OCI-M2 (cell line): ENCODE data around the gene SNX30.

Experiments
- DNase-seq: peaks from one replicate; lab custom pipeline; 2025; ENCODE audit not compliant: unreplicated experiment; lab: John Stamatoyannopoulos, UW

SNX30 gene

DNA sequence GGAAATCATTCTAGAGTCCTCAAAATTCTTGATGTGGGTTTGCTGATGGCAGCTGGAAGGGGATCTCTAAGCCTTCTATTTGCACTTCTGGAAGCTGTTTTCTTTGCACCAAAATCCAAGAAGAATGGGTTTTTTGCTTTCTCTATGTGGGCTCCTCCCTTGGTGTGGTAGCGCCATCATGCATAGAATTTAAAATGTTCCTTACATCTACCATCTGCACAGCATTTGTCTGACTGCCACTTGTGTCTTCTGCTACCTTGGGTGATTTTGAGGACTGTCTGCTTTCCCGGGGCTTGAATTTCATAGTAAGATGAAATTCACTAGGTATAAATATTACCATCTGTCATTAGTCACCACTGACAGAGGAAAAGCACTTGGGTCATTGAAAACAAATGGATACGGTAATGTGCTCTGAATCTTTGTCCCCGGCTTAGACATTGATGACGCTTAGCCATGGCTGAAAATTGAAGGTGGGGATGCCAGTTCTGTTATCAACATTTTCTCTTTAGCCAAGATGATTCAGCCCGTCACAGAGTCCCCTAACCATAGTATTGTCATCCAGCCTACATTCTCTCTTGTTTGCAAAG lies 30.0 kb downstream of the SNX30 start:
- no peak for DNase-seq

- DNase-seq: no peak
Observed at GRCh38 chr9:112782218-112782617, 31.7 kb downstream of the SNX30 start.

- no peak for DNase-seq
Observed at GRCh38 chr9:112783551-112783954, 33.0 kb downstream of the SNX30 start.

GRCh38 chr9:112784020-112784785 lies 33.6 kb downstream of the SNX30 start:
- no peak for DNase-seq

GRCh38 chr9:112785986-112786385 lies 35.4 kb downstream of the SNX30 start:
- DNase-seq: no peak

GRCh38 chr9:112786829-112787520 lies 36.4 kb downstream of the SNX30 start:
- no peak for DNase-seq

DNA sequence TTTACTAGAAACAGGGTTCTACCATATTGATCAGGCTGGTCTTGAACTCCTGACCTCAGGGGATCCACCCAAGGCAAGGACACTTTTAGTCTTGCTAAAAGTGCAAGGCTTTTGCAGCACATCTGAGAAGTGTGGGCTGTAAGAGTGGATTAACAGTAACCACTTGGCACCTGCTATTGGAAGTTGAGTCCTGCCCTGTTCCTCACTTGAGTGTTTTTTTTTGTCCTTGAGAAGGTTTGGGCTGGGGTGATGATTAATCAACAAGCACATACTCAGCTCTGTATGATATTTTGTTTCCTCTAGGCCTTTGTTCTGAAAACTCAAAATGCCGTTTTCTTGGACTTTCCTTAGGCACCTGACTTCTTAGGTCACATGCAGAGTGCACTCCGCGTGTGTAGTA lies 37.4 kb downstream of the SNX30 start:
- no peak for DNase-seq

DNA sequence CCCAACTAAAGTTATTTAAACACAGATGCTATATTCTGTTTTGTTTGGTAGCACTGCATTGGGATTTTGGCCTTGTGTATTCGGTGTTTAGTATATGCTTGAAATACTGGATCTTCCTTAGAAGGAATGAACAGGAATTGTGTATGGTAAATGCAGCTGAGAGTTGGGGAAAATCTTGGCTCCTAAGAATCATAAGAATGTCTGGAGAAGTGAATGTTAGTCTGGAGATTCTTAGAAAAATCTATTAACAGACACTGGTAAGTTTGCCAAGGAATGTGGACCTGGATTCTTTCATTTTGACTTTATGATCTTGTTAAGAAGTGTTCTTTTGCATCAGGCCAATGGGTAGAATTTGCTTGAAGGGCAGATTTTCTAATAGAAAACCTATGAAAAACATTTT lies 38.9 kb downstream of the SNX30 start:
- DNase-seq: no peak

DNA sequence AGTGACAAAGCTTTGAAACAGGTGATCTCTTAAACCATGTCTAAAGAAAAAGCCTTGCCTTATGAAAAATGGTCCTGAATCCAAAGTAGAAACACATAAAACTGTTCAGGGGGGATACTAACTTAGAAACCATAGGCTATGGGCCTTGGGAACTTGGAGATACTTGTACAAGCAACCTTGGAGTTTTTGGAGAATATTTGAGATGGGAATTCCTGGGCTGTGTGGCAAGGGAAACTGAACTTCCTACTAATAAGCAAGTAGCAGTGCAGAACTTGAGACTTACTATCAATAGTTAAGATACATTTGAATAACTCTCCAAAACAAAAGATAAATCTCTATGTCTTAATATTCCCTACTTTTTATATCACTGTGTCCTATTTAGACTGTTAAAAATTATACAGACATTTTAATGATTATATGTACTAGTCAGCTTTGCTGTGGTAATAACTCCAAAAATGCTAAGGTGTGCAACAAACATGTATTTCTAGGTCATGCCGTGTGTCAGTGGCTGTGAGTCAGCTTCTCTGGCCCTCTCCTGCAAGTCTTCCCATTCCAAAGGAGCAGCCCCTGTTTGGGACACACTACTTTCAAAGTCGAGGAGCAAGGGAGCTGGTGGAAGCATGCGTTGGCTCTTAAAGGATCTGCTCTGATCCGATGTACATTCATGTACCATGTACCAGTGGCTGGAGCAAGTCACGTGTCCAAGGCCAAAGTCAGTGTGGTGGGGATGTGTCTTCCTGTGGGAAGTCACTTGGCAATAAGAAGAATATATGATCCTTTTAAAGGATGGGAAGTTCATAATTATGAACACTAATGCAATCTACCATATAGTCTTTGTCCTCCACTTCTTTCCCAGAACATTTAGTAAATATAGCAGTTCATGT lies 39.6 kb downstream of the SNX30 start:
- no peak for DNase-seq

DNA sequence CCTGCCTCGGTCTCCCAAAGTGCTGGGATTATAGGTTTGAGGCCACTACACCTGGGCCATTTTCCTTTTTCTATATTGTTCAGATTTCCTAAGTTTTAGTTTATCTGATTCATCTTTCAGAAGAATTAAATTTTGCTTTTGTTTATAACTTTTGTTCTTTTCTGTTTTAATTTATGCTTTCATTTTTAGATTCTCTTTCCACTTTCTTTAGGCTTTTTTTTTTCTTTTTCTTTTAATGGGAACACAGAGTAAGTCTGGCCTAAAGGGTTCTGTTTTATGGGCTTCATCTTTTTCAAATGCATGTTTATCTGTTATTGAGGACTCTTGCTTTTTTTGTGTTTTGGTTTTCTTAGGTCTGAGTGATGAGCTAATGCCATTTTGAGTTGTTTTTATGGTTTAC lies 42.1 kb downstream of the SNX30 start:
- DNase-seq: no peak

- no peak for DNase-seq
Observed at GRCh38 chr9:112793213-112793810, 42.8 kb downstream of the SNX30 start.

DNA sequence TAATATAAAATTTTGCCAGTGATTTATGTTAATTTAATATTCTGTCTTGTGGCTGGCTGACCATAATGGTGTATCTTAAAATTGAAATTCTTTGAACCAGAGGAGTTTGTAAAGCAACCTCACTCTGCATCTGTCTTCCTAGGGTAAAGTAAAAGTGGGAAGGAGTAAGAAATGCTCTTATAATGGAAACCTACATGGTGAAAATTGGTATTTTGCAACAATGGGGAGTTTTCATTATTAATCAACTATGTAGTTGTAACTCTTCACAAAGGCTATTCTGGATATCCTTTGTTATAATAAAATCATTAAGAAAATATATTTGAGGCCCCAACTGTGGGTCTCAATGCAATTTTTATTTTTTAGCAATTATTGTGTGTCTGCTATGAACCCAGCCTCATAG lies 44.2 kb downstream of the SNX30 start:
- no peak for DNase-seq

- no peak for DNase-seq
Observed at GRCh38 chr9:112795921-112796320, 45.4 kb downstream of the SNX30 start.

DNA sequence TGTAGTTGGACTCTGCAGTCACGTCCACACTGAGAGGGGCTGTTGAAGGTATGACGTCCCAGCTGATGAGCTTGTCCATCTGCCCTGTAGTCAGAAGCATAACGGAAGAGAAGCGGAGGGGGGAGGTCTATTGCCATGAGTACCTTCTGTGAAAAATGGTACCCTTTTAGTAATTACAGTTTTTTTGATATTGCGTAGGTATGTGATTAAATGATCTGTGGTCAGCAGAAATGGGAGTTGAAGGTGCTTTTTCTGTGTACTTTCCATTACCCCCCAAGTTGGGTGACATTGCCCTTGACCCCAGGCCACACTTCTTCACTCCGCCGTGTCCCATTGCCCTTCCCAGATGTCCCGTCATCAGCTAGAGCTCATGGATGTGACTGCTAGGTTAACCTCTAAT lies 45.9 kb downstream of the SNX30 start:
- DNase-seq: no peak

DNA sequence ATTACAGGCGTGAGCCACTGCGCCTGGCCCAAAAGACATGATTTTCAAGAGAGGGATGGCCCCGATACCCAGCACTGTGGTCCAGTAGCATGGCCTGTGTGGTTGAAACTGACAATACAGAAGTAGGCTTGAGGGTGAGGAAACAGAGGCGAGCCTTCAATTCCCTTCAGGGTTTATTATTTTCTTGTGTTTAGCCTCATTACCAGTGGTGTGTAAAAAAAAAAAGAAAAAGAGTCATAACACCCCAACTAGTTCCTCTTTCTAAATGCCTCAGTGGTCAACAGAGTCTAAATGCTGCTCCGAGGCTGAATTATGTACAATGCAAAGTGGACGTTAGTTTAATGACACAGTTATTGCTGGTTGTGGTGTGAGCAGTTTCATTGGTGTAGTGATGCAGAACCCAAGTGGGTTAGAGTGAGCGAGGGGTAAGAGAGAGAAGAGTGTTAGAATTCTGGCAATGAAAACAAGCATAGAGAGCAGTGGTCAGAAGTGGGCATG lies 58.8 kb downstream of the SNX30 start:
- no peak for DNase-seq

DNA sequence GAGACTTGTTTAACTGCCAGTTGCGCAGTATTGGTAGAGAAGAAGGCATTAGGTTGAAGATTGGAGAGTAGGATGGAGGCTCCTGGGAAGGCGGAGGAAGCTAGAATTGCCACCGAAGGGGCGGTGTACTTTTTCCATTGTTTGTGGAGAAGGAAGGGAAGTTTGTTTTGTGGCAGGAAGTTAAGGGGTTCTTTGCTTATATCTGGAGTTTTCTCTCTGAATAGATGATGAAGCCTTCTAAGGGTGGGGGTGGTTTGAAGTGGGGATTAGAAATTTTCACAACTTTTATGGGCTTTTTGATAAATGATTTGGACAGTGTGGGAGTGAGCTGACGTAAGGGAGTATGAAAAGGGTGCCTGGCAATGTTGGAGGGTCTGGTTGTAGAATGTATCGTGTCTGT lies 59.3 kb downstream of the SNX30 start:
- DNase-seq: no peak

DNA sequence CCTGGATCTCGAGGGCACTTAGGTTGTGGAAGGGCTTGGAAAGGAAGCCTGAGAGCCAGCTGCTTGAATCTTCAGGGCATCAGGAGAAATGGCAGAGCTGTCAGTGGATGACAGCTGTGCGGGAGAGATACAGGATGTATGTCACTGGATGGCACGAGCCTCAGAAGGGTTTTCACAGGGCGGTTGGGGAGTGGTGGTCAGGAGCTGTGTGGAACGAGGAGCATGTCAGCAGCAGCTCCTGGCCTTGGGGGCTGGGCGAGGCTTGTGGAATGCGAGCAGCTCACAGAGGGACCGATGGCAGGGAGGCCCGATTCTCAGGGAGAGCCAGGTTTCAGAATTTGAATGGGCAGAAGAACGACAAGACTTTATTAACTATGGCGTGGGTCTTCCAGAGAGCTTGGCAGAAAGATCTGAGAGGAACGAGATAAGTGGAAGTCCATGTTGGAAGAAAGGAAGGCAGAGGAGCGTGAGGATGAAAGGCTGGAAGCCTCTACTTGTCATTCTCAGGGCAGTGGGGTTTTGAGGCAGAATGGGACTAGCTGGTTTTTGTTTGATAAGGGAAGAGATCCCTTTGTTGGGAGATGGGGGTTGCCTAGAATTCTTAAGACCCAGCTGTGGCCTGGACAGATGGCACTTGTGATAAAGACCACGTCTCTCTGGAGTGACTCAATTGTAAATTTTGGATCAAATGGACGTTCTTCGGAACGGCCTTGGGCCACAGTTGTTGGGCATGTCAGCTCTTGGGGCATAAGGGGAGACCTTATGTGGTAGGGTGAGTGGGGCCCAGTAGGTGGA lies 60.3 kb downstream of the SNX30 start:
- DNase-seq: no peak

DNA sequence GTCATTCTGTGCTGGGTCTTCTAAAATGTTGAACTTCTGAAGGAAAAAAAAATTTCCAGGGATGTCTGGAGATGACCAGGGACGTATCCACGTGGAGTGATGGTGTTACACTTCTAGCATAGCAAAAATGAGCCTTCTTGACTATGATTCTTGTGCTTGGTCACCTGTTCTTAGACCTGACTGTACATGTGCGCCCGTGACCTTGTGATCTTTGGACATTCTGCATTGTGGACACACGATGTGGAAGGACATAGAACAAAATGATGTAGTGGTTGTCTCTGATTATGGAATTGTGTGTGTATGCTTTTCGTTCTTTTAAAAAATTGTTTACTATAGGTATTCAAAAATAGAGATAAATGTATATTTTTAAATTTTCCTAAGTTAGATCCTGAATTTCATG lies 61.0 kb downstream of the SNX30 start:
- DNase-seq: no peak

DNA sequence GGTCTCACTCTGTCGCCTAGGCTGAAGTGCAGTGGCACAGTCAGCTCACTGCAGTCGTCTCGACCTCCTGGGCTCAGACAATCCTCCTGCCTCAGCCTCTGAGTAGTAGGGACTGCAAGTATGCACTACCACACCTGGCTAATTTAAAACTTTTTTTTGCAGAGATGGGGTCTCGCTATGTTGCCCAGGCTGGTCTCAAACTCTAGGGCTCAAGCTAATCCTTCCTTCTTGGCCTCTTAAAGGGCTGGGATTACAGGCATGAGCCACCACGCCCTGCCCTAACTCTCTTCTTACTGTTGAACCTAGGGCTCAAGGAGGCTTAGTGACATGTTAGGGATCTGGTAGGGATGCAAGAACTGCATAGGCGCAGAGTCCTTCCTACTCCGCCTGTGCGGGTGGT lies 65.3 kb downstream of the SNX30 start:
- no peak for DNase-seq

GRCh38 chr9:112817860-112818203 lies 67.3 kb downstream of the SNX30 start:
- no peak for DNase-seq
